GM12872 (cell line): ENCODE measurements around the gene DOCK4.

ENCODE experiments used
- TF ChIP-seq, protein P1 (sequence below): IDR thresholded peaks from 3 replicates; pipeline ENCODE4 v1.5.1; 2011; ENCODE audit warnings: low read depth, mild to moderate bottlenecking, low read length, moderate library complexity; ENCODE audit not compliant: insufficient read depth

The DOCK4 gene

DNA sequence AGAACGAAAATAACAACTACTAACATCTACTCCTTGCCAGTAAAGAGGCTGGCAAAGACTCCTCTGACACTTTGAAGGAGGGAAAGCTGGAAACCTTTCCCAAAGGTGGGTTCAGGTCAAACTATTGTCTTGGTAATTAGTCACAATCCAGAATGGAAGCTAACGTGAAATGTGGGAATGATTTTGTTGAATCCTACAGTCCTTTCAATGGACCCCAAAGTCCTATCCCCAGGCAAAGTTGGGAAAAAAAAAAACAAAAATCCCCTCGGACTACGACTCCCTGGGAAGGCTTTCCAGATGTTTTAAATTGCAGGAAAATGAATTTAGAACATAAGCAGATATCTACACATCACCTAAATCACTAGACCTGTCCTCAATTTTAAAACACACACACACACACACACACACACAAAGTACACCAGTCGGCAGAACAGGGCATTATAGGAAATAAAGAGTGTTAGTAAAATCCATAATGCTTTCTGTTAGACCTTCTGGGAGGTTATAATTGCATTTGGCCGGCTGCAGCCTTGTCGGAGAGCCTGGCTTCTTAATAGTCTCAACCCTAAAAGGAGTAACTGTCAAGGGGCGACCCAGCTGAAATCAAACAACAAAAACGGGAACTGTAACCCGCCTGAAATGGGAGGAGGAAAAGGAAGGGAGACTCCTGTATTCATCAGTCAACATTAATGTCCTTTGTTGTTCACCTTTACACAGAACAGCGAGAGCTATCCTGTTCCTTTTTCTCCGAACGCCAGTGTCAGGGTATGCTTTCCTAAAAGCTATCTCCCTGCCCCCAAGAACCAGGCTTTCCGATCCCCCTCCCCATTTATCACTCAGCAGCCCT, 1.5 kb downstream of the DOCK4 start:
- TF ChIP-seq, protein P1, sequence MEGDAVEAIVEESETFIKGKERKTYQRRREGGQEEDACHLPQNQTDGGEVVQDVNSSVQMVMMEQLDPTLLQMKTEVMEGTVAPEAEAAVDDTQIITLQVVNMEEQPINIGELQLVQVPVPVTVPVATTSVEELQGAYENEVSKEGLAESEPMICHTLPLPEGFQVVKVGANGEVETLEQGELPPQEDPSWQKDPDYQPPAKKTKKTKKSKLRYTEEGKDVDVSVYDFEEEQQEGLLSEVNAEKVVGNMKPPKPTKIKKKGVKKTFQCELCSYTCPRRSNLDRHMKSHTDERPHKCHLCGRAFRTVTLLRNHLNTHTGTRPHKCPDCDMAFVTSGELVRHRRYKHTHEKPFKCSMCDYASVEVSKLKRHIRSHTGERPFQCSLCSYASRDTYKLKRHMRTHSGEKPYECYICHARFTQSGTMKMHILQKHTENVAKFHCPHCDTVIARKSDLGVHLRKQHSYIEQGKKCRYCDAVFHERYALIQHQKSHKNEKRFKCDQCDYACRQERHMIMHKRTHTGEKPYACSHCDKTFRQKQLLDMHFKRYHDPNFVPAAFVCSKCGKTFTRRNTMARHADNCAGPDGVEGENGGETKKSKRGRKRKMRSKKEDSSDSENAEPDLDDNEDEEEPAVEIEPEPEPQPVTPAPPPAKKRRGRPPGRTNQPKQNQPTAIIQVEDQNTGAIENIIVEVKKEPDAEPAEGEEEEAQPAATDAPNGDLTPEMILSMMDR, result no peak

DNA sequence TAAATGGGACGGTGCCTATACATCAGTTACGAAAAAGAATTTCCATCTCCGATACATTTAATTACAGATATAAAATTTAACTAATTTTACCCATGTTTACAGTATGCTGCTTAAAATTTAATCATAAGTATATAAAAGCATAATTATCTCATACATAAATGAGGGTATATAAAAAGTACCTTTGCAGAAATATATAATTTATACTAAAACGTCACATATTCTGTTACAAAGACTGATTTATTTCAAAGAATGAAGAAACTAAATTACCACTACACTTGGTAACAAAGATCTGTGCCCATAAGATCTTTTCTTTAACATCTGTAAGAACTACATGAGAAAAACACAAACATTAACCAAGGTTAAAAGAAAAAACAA, 2.8 kb downstream of the DOCK4 start:
- TF ChIP-seq, protein P1, result no peak

DNA sequence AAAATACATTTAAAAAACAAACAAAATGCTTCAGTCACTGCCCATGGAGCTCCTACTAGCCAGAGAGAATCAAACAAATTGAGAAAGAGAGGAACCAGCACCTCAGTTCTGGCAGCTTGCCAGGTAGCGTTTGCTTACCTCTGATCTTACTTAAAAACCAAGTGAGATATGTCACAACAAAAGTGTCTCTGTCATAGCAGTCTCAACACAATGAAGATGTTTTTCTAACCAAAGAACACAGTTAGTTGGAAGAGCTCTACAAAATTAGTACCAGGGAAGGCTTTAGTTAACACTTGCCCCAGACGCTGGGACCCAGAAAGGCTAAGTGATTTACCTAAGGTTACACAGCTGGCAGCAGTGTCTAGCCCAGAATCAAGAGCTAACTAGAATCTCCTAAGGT, 3.4 kb downstream of the DOCK4 start:
- TF ChIP-seq, protein P1, result no peak

DNA sequence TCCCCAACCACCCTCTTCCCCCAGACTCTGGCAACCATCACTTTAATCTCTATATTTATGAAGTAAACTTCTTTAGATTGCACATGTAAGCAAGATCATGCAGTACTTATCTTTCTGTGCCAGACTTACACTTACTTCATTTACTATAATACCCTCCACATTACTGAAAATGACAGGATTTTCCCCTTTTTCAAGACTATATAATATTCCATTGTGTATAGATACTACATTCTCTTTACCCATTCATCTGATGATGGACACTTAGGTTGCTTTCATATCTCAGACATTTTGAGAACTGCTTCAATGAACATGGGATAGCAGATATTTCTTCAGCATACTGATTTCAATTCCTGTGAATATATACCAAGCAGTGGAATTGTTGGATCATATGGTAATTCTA, 4.4 kb downstream of the DOCK4 start:
- TF ChIP-seq, protein P1, result no peak

DNA sequence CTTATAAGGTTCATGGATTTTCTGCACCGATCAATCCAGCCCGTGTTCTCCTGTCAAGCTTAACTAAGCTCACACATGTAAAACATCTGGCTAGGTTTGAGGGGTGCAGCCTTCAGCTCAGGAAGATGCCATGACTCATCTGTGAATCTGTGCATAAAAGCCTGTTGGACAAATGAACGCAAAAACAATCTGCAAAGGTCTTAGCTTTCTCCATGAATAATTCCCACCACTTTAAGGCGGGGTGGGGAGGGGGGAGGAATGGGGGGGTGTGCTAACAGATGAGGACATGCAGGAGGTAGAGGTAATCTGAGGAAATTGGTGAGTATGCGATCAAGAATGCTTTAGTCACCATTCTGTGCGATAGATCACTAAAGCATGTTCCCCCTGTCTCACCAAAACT, 4.8 kb downstream of the DOCK4 start:
- TF ChIP-seq, protein P1, result no peak

DNA sequence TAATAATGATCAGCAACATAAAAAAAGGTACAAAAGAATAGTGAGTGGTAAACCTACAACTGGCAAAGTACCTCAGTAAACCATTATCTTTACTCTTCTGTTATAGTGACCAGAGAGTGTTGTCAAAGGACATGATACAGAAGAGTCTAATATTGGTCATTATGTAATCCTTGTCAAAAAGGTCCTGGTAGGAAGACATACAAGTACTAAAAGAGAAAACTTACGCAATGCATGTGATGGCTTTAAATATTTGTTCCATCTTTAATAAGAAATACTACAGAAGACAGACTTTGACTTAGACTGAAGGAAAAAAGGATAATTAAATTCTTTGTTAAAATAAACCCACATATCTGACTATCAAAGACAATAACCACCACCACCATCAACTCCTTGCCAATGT, 6.5 kb downstream of the DOCK4 start:
- TF ChIP-seq, protein P1, result no peak

DNA sequence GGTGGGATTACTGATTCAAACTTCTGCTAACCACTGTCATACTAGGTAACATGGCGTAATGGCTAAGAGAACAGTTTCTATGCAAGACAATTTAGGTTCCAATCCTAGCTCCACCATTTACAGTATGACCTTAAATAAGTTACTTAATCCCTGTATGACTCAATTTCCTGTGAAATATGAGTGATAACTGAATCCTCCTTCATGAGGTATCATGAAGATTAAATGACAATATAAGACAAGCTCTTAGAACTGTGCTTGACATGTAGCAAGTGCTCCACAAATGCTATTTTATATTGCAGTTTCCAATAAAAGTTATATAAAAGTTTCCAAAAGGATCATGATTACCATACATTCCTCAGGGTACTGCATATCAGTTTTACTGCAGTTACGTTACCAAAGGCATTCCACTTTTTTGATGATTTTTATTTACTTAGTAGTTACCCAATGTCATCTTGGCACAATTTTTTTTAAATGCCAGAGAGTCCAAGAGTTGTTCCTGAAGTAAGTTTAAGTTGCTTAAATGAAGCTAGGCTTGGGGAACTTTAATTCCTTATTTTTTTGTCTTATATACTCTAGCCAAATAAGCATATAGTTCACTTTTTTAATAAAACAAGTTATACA, 7.1 kb downstream of the DOCK4 start:
- TF ChIP-seq, protein P1, result no peak
